ENCODE measurements around the gene TRIM2.

GRCh38 chr4:153258750-153259149, 54.5 kb downstream of the TRIM2 start:
- TF ChIP-seq POLR2A (IDR thresholded peaks at IDR 0.05): no peak
- no peak for TF ChIP-seq CTCF (IDR thresholded peaks at IDR 0.05 in 4 of 5, conservative IDR thresholded peaks at IDR 0.05 in 1 of 5)
